ENCODE results near the gene VPS45. TPM values are rescaled to one million over a fixed set of nuclear protein-coding genes. Genes with fewer than 3 reads are reported as not detected.
A peak's percentile ranks its signal among the peaks of the same experiment; 100 is the strongest.

VPS45 gene
- total RNA-seq, 1 donor from 2014 or later = 37.4 TPM

DNA sequence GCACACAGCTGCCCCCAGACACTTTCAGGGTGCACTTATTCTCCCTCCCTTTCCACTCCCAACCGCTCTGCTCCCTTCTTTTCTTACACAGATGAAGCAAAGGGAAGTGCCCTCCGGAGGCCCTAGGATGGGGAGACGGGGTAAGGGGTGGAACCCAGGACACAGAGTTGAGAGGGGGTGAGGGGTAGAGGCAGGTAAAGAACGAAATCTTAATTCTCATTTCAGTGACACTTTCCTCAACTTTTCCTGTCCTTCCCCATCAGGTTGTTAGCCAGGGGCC, 94.9 kb downstream of the VPS45 start:
- Histone ChIP-seq H3K4me1 (peaks cover 33% of the 10 kb centered on the region), H3K4me3 (peak overlapping the region; percentile 35), H3K36me3 (peaks cover 11% of the 10 kb centered on the region), H3K9me3 (no peaks in the 10 kb centered on the region), H3K27ac (peak overlapping the region; percentile 87), H3K27me3 (no peaks in the 10 kb centered on the region)
- DNase-seq (no peak), ATAC-seq (no peak)
- intact Hi-C loops (cut with DNase I) = no loop called here
- TF ChIP-seq, protein P1, sequence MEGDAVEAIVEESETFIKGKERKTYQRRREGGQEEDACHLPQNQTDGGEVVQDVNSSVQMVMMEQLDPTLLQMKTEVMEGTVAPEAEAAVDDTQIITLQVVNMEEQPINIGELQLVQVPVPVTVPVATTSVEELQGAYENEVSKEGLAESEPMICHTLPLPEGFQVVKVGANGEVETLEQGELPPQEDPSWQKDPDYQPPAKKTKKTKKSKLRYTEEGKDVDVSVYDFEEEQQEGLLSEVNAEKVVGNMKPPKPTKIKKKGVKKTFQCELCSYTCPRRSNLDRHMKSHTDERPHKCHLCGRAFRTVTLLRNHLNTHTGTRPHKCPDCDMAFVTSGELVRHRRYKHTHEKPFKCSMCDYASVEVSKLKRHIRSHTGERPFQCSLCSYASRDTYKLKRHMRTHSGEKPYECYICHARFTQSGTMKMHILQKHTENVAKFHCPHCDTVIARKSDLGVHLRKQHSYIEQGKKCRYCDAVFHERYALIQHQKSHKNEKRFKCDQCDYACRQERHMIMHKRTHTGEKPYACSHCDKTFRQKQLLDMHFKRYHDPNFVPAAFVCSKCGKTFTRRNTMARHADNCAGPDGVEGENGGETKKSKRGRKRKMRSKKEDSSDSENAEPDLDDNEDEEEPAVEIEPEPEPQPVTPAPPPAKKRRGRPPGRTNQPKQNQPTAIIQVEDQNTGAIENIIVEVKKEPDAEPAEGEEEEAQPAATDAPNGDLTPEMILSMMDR (IDR thresholded peaks at IDR 0.05) = no peak

DNA sequence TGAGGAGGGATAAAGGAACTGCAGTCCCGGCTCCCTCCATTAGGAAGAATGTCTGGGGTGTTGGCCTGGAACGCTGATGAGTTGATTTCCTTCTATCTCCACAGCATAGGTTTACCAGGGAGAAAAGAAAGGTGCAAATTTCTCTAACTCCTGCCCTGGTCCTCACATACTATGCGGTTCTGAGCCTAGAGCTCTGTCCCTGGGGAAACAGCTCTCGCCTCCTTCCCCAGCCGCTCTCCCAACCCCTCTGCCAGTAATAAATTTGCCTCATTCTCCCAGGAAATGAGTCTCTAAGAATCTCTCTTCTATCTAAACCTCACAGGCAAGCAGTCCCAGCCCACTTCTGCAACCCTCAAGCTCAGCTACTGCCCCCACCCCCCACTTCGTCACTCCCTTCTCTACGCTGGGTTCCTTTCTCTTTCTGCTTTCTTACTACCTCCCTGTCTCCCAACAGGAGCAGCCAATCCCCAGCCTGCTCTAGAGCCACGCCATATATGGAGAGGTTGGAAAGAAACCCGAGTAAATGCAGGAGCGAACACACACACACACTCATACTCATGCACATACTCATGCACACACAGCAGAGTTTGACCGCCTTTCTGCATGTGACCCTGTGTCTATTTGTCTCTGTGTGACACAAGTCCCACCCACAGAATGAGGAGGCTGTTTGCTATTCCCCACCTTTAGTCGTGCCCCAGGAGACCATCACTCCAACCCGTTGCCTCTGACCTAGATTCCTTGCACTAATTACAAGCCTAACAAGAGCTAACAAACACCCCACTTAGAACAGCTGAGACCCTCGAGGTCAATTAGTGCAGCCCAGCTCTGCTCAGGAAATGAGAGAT, 95.5 kb downstream of the VPS45 start:
- Histone ChIP-seq H3K36me3 (peaks cover 6% of the 10 kb centered on the region), H3K4me1 (peaks cover 33% of the 10 kb centered on the region), H3K27ac (peak overlapping the region; percentile 87), H3K9me3 (no peaks in the 10 kb centered on the region), H3K27me3 (no peaks in the 10 kb centered on the region), H3K4me3 (peak overlapping the region; percentile 35)
- TF ChIP-seq, protein P1 (IDR thresholded peaks at IDR 0.05) = no peak
- intact Hi-C loops (cut with DNase I) = no loop called here
- peak; percentile 85 for DNase-seq
- peak; percentile 92 for ATAC-seq

DNA sequence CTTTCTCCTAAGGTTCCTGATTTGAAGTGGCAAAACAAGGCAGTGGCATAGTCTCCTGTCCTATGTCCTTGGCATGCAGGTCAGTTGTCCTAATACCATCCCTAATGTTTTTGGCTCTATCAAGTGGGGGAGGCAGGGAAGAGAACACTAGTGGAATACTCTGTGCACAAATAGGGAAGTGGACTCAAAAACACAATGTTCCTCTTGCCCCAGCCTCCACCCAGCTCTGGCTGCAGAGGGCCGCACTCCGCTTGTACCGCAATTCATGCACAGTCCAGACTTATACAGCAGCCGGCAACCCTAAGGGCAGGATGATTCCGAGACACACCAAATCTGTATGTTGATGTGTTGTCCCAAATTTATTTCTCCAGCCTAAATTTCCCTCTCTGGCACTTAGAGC, 96.6 kb downstream of the VPS45 start:
- Histone ChIP-seq H3K27me3 (no peaks in the 10 kb centered on the region), H3K4me1 (peaks cover 29% of the 10 kb centered on the region), H3K27ac (peak overlapping the region; percentile 87), H3K36me3 (peaks cover 2% of the 10 kb centered on the region), H3K4me3 (no peak overlapping the region), H3K9me3 (no peaks in the 10 kb centered on the region)
- TF ChIP-seq, protein P1 (IDR thresholded peaks at IDR 0.05) = no peak
- ATAC-seq = peak; percentile 35
- intact Hi-C loops (cut with DNase I) = no loop called here
- DNase-seq = no peak

DNA sequence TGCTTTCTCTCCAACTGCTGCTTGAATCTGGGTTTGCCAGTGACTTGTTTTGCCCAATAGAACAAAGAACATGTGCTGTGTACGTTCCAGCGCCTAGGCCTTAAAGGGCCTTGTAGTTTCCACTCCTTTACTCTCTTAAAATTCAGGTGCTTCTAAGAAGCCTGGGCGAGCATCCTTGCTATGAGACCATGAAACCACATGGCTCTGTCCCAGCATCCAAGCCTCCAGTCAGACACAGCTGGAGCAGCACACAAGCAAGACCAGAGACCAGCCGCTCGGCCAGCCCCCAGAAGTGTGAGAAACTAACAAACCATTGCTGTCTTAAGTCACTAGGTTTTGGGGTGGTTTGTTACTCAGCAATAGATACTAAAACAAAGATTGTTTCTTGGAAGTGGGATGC, 97.2 kb downstream of the VPS45 start:
- Histone ChIP-seq H3K27me3 (no peaks in the 10 kb centered on the region), H3K4me1 (peaks cover 25% of the 10 kb centered on the region), H3K9me3 (no peaks in the 10 kb centered on the region), H3K4me3 (no peak overlapping the region), H3K36me3 (no peaks in the 10 kb centered on the region), H3K27ac (no peak overlapping the region)
- intact Hi-C loops (cut with DNase I) = no loop called here
- no peak for DNase-seq
- TF ChIP-seq, protein P1 (IDR thresholded peaks at IDR 0.05) = no peak
- ATAC-seq = no peak

DNA sequence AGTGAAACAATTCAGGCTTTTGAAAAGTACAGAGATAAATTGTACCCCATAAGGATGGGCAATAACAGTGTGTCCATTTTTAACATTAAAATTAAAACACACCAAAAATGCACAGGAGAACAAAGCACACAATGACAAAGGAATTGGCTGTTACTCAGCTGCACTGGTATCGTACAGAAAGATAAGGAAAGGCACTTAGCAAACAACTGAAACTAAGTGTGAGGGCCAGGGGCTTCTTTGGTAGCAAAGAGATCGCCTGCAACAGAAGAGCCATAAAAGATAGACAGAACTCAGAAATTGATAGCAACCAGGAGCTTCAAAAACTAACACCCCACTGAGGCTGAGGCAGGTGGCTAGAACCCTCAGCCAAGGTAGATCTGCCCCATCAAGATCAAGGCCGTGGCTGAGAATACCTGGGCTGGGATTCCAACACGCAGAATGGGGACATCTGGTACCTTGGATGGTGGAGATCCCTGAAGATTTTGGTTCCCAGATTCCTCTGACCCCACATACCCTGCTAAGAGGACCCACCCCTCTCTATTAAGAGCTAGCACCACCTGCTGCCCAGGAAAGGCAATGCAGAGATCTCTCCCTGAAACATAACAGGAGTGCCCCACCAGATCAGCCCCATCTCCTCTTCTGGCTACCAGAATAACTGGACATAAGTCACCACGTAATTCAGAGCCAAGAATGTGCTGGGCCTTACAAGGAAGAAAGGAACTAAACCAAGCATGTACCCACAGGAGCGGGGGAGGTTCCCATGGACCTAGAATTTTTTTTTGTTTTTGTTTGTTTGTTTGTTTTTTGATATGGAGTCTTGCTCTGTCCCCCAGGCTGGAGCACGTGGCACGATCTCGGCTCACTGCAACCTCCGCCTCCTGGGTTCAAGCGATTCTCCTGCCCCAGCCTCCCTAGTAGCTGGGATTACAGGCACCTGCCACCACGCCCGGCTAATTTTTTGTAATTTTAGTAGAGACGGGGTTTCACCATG, 98.3 kb downstream of the VPS45 start:
- Histone ChIP-seq H3K36me3 (no peaks in the 10 kb centered on the region), H3K4me1 (peaks cover 22% of the 10 kb centered on the region), H3K4me3 (no peak overlapping the region), H3K9me3 (no peaks in the 10 kb centered on the region), H3K27me3 (no peaks in the 10 kb centered on the region), H3K27ac (peak overlapping the region; percentile 13)
- peak; percentile 38 for ATAC-seq
- TF ChIP-seq, protein P1 (IDR thresholded peaks at IDR 0.05) = peak; percentile 63
- intact Hi-C loops (cut with DNase I) = no loop called here
- DNase-seq = no peak

All from upper lobe of right lung (tissue), 1 donor.